Right cardiac atrium (tissue), 5 donors: ENCODE results near the gene ZNF692. TPM values are rescaled to one million over a fixed set of nuclear protein-coding genes. Genes with fewer than 3 reads are reported as not detected.
"Not testable (repeated sequence)": the region's sequence is repeated elsewhere in the genome, so short reads cannot be mapped to it uniquely, and the experiment has no call there.

Source experiments
- ATAC-seq, 2 donors: fragments of 200-7000 bp; cut with Tn5 transposase; one replicate each; pipeline versions ENCODE4 v1.8.0 to v1.9.1; 2020; ENCODE audit warnings: moderate library complexity in 2 of 2, mild to moderate bottlenecking in 1 of 2
- DNase-seq, 3 donors: peaks; one replicate each; pipeline ENCODE4 v3.0.0-alpha.2; 2020
- H3K27ac ChIP-seq: one replicate; pipeline ENCODE4 v1.5.1; 2013; ENCODE audit warnings: mild to moderate bottlenecking, low read length, control low read depth, moderate library complexity
- H3K27me3 ChIP-seq: one replicate; pipeline ENCODE4 v1.6.1; 2013; ENCODE audit not compliant: control insufficient read depth, insufficient read depth
- H3K4me1 ChIP-seq: one replicate; pipeline ENCODE4 v1.6.1; 2013; ENCODE audit warnings: low read length; ENCODE audit not compliant: control insufficient read depth, insufficient read depth
- H3K4me3 ChIP-seq: one replicate; pipeline ENCODE4 v1.5.1; 2013; ENCODE audit warnings: low read length, control low read depth
- H3K9me3 ChIP-seq: one replicate; pipeline ENCODE4 v1.6.1; 2013; ENCODE audit warnings: low read length; ENCODE audit not compliant: control insufficient read depth
- WGBS: extraction: QIAGEN DNeasy Blood & Tissue Kit; methylation state at CpG from one replicate; pipeline ENCODE4 v1.1.7; 2013; 5-methylcytosine and 5-hydroxymethylcytosine counted together
- intact Hi-C, 4 donors: fragments of 100-400 bp; cut with DNase I; formaldehyde crosslinking; loops; one replicate each; pipeline versions ENCODE4 v1.11.0 to v1.14.0; 2022 to 2023
- polyA plus RNA-seq: library from polyadenylated mRNA; stranded (reverse); fragments of 200-250 nt; gene quantifications from one replicate; pipeline ENCODE4 v1.2.3, GENCODE V29; 2013
- total RNA-seq, 4 donors: library from RNA; stranded (reverse); fragmentation: NEBNext Ultra II Directional; extraction: Animal tissue kit (Norgen Biotek cat#: 25700); gene quantifications; one replicate each; pipeline ENCODE4 v1.2.1, GENCODE V29; 2021
- donor health status: healthy with polysubstance abuse.
- donor health status: DM: no; HTN: yes; CAD: no.
- donor health status: DM: no; HTN: no; CAD: no.
- donor health status: DM: no; HTN: yes; CAD: no; lungs with severe emphysema.
- donor health status: DM: yes; HTN: yes; CAD: no.

The ZNF692 gene
- total and polyA plus RNA-seq, 5 donors: 12.8 to 27.2 (median 20.6) TPM

GRCh38 chr1:248894837-248895236, 36.0 kb upstream of the ZNF692 start:
- no peak overlapping the region for H3K27ac ChIP-seq

GRCh38 chr1:248892590-248892989, 33.7 kb upstream of the ZNF692 start:
- intact Hi-C loops: no loop called here
- ATAC-seq (no peak), DNase-seq (no peak)
- H3K27ac ChIP-seq: no peak overlapping the region
- no peak overlapping the region for H3K4me3 ChIP-seq
- H3K4me1 ChIP-seq: no peaks in the 10 kb centered on the region
- WGBS: 84% methylated on average over 1 of the region's 1 CpG
- no peaks in the 10 kb centered on the region for H3K27me3 ChIP-seq
- no peaks in the 10 kb centered on the region for H3K9me3 ChIP-seq

More at GRCh38 chr1:248894837-248895236, 36.0 kb upstream of the ZNF692 start:
- DNase-seq (no peak), ATAC-seq (no peak)
- Histone ChIP-seq H3K27me3 (no peaks in the 10 kb centered on the region), H3K9me3 (no peaks in the 10 kb centered on the region), H3K4me3 (no peak overlapping the region), H3K4me1 (no peaks in the 10 kb centered on the region)
- intact Hi-C loops: no loop called here

- Histone ChIP-seq H3K27ac (no peak overlapping the region), H3K9me3 (no peaks in the 10 kb centered on the region), H3K27me3 (no peaks in the 10 kb centered on the region), H3K4me3 (no peak overlapping the region), H3K4me1 (no peaks in the 10 kb centered on the region)
- WGBS: 91% methylated on average over 2 of the region's 2 CpGs
- ATAC-seq: no peak
- DNase-seq: no peak
- intact Hi-C loops: no loop called here
These were observed 32.9 kb upstream of the ZNF692 start for GRCh38 chr1:248891758-248892157.

GRCh38 chr1:248890549-248891498, 31.9 kb upstream of the ZNF692 start:
- no peaks in the 10 kb centered on the region for H3K4me1 ChIP-seq
- intact Hi-C loops: no loop called here
- no peak overlapping the region for H3K27ac ChIP-seq
- 90% methylated on average over 9 of the region's 9 CpGs for WGBS
- H3K27me3 ChIP-seq: no peaks in the 10 kb centered on the region
- DNase-seq (no peak), ATAC-seq (peak in 1 of 2 donors; percentile 16)
- H3K4me3 ChIP-seq: no peak overlapping the region
- H3K9me3 ChIP-seq: no peaks in the 10 kb centered on the region

GRCh38 chr1:248889914-248890243, 31.0 kb upstream of the ZNF692 start:
- H3K27me3 ChIP-seq, H3K27ac ChIP-seq, DNase-seq, H3K4me1 ChIP-seq, H3K4me3 ChIP-seq, H3K9me3 ChIP-seq, intact Hi-C loops, ATAC-seq: not testable (repeated sequence)
- WGBS: 78% methylated on average over 10 of the region's 10 CpGs

GRCh38 chr1:248886237-248886895, 27.5 kb upstream of the ZNF692 start:
- Histone ChIP-seq H3K27me3 (no peaks in the 10 kb centered on the region), H3K9me3 (no peaks in the 10 kb centered on the region), H3K4me3 (no peak overlapping the region), H3K4me1 (no peaks in the 10 kb centered on the region), H3K27ac (no peak overlapping the region)
- ATAC-seq (no peak), DNase-seq (no peak)
- 8% methylated on average over 1 of the region's 1 CpG for WGBS
- intact Hi-C loops: no loop called here

GRCh38 chr1:248885646-248886045, 26.8 kb upstream of the ZNF692 start:
- no peaks in the 10 kb centered on the region for H3K4me1 ChIP-seq
- H3K9me3 ChIP-seq: no peaks in the 10 kb centered on the region
- no peaks in the 10 kb centered on the region for H3K27me3 ChIP-seq
- H3K27ac ChIP-seq: no peak overlapping the region
- no peak for DNase-seq
- no peak overlapping the region for H3K4me3 ChIP-seq
- 75% methylated on average over 1 of the region's 1 CpG for whole genome bisulfite sequencing
- intact Hi-C loops: no loop called here
- no peak for ATAC-seq

GRCh38 chr1:248884632-248885295, 25.9 kb upstream of the ZNF692 start:
- WGBS: 58% methylated on average over 1 of the region's 1 CpG
- intact Hi-C loops: no loop called here
- Histone ChIP-seq H3K4me3 (no peak overlapping the region), H3K9me3 (no peaks in the 10 kb centered on the region), H3K27ac (no peak overlapping the region), H3K4me1 (no peaks in the 10 kb centered on the region), H3K27me3 (no peaks in the 10 kb centered on the region)
- ATAC-seq (no peak), DNase-seq (no peak)

GRCh38 chr1:248882427-248882826, 23.5 kb upstream of the ZNF692 start:
- DNase-seq, ATAC-seq, H3K4me1 ChIP-seq, H3K27ac ChIP-seq, intact Hi-C loops, H3K4me3 ChIP-seq, H3K9me3 ChIP-seq, H3K27me3 ChIP-seq: not testable (repeated sequence)
- WGBS: 62% methylated on average over 7 of the region's 7 CpGs

- H3K9me3 ChIP-seq: no peaks in the 10 kb centered on the region
- H3K27me3 ChIP-seq: no peaks in the 10 kb centered on the region
- ATAC-seq: no peak
- WGBS: 72% methylated on average over 1 of the region's 1 CpG
- H3K27ac ChIP-seq: no peak overlapping the region
- DNase-seq: no peak
- no peaks in the 10 kb centered on the region for H3K4me1 ChIP-seq
- intact Hi-C loops: no loop called here
- H3K4me3 ChIP-seq: no peak overlapping the region
These were observed 22.4 kb upstream of the ZNF692 start for GRCh38 chr1:248881261-248881660.

- no peaks in the 10 kb centered on the region for H3K9me3 ChIP-seq
- peak overlapping the region; percentile 74 for H3K4me3 ChIP-seq
- 2% methylated on average over 23 of the region's 23 CpGs for WGBS
- DNase-seq: peak; percentile 69 to 88 (median 87)
- intact Hi-C loops: no loop called here
- ATAC-seq: peak; percentile 85 to 90
- no peaks in the 10 kb centered on the region for H3K27me3 ChIP-seq
- H3K27ac ChIP-seq: peak overlapping the region; percentile 98
- H3K4me1 ChIP-seq: no peaks in the 10 kb centered on the region
These were observed 15.2 kb upstream of the ZNF692 start for GRCh38 chr1:248873993-248874533.
